ENCODE results near the gene MAP3K4. TPM values are rescaled to one million over a fixed set of nuclear protein-coding genes. Genes with fewer than 3 reads are reported as not detected.

Gene MAP3K4
- total and polyA plus RNA-seq, 4 experiments from 2014 or later = 5.7 to 90.1 (median 54.4) TPM

- POLR2A ChIA-PET (ENCODE audit: partially characterized antibody) = interaction anchor here (1.8 kb wide), 1 partner anchor 52 kb away, joined by 5 read pairs; no protein-coding TSS in a partner anchor
- peaks cover 10 to 31% (median 20%) of the 10 kb centered on the region in 4 donors for H3K4me1 Mint-ChIP-seq
These were observed 137.2 kb downstream of the MAP3K4 start for GRCh38 chr6:161128680-161129196.

GRCh38 chr6:161130541-161130940, 139.0 kb downstream of the MAP3K4 start:
- Mint-ChIP-seq H3K27me3 (no peaks in the 10 kb centered on the region), H3K36me3 (peaks cover 48 to 56% of the 10 kb centered on the region in 2 donors), H3K9me3 (peaks cover 0 to 10% (median under 1%) of the 10 kb centered on the region in 8 donors), H3K4me1 (peaks cover 10 to 21% (median 18%) of the 10 kb centered on the region in 4 donors), H3K4me3 (no peak overlapping the region), H3K27ac (peak overlapping the region in 6 of 7 donors; percentile 24 to 67 (median 47))
- no peak for DNase-seq
- Histone ChIP-seq H3K27me3 (ENCODE audit: insufficient read depth, low read length) (no peaks in the 10 kb centered on the region), H3K27ac (ENCODE audit: low read depth, low read length) (no peak overlapping the region), H3K4me3 (ENCODE audit: low read length in 2 of 2) (no peak overlapping the region), H3K36me3 (ENCODE audit: insufficient read depth, low read length) (no peaks in the 10 kb centered on the region), H3K4me1 (ENCODE audit: insufficient read depth, low read length) (peaks cover 5% of the 10 kb centered on the region), H3K9me3 (ENCODE audit: control insufficient read depth in 1 of 2, low read length in 2 of 2) (no peaks in the 10 kb centered on the region)
- ChIA-PET POLR2A (ENCODE audit: partially characterized antibody) (no interaction called here), CTCF (ENCODE audit: partially characterized antibody) (no interaction called here)
- intact Hi-C loops (cut with micrococcal nuclease) = no loop called here

More at GRCh38 chr6:161128680-161129196, 137.2 kb downstream of the MAP3K4 start:
- Mint-ChIP-seq H3K9me3 (peaks cover 0 to 20% (median 13%) of the 10 kb centered on the region in 8 donors), H3K27ac (peak overlapping the region; percentile 71 to 87 (median 82)), H3K27me3 (no peaks in the 10 kb centered on the region), H3K36me3 (peaks cover 58 to 70% of the 10 kb centered on the region in 2 donors), H3K4me3 (peak overlapping the region in 2 of 8 donors; percentile 7 to 52)
- no peaks in the 10 kb centered on the region for H3K36me3 ChIP-seq (ENCODE audit: insufficient read depth, low read length)
- DNase-seq = peak in 4 of 5 donors; percentile 9 to 50 (median 23)
- H3K27me3 ChIP-seq (ENCODE audit: insufficient read depth, low read length) = no peaks in the 10 kb centered on the region
- no peaks in the 10 kb centered on the region for H3K9me3 ChIP-seq (ENCODE audit: control insufficient read depth in 1 of 2, low read length in 2 of 2)
- intact Hi-C loops (cut with micrococcal nuclease) = no loop called here
- peak overlapping the region; percentile 21 for H3K27ac ChIP-seq (ENCODE audit: low read depth, low read length)
- no peak overlapping the region for H3K4me3 ChIP-seq (ENCODE audit: low read length in 2 of 2)
- peaks cover 5% of the 10 kb centered on the region for H3K4me1 ChIP-seq (ENCODE audit: insufficient read depth, low read length)
- CTCF ChIA-PET (ENCODE audit: partially characterized antibody) = interaction anchor here (1.4 to 2.5 kb wide), 2 partner anchors 18 to 242 kb away, joined by 4 to 6 read pairs; no protein-coding TSS in a partner anchor

- peaks cover 10 to 21% (median 18%) of the 10 kb centered on the region in 4 donors for H3K4me1 Mint-ChIP-seq
- peaks cover 0 to 6% (median 0%) of the 10 kb centered on the region in 8 donors for H3K9me3 Mint-ChIP-seq
- intact Hi-C loops (cut with micrococcal nuclease) = no loop called here
- ChIA-PET CTCF (ENCODE audit: partially characterized antibody) (no interaction called here), POLR2A (ENCODE audit: partially characterized antibody) (no interaction called here)
- peaks cover 5% of the 10 kb centered on the region for H3K4me1 ChIP-seq (ENCODE audit: insufficient read depth, low read length)
- H3K4me3 ChIP-seq (ENCODE audit: low read length in 2 of 2) = no peak overlapping the region
- H3K36me3 ChIP-seq (ENCODE audit: insufficient read depth, low read length) = no peaks in the 10 kb centered on the region
- peaks cover 45 to 51% of the 10 kb centered on the region in 2 donors for H3K36me3 Mint-ChIP-seq
- no peak for DNase-seq
- peak overlapping the region in 1 of 7 donors; percentile 46 for H3K27ac Mint-ChIP-seq
- no peak overlapping the region for H3K27ac ChIP-seq (ENCODE audit: low read depth, low read length)
- no peaks in the 10 kb centered on the region for H3K9me3 ChIP-seq (ENCODE audit: control insufficient read depth in 1 of 2, low read length in 2 of 2)
- no peaks in the 10 kb centered on the region for H3K27me3 Mint-ChIP-seq
- no peak overlapping the region for H3K4me3 Mint-ChIP-seq
- H3K27me3 ChIP-seq (ENCODE audit: insufficient read depth, low read length) = no peaks in the 10 kb centered on the region
These were observed 139.6 kb downstream of the MAP3K4 start for GRCh38 chr6:161130967-161131766.

GRCh38 chr6:161132384-161132783, 140.8 kb downstream of the MAP3K4 start:
- Mint-ChIP-seq H3K4me1 (peaks cover 9 to 18% (median 13%) of the 10 kb centered on the region in 4 donors), H3K27ac (peak overlapping the region in 2 of 7 donors; percentile 7 to 47), H3K4me3 (no peak overlapping the region), H3K36me3 (peaks cover 43 to 47% of the 10 kb centered on the region in 2 donors), H3K27me3 (no peaks in the 10 kb centered on the region), H3K9me3 (peaks cover 0 to 2% (median 0%) of the 10 kb centered on the region in 8 donors)
- H3K4me3 ChIP-seq (ENCODE audit: low read length in 2 of 2) = no peak overlapping the region
- DNase-seq = no peak
- H3K36me3 ChIP-seq (ENCODE audit: insufficient read depth, low read length) = no peaks in the 10 kb centered on the region
- H3K27ac ChIP-seq (ENCODE audit: low read depth, low read length) = no peak overlapping the region
- intact Hi-C loops (cut with micrococcal nuclease) = no loop called here
- peaks cover 5% of the 10 kb centered on the region for H3K4me1 ChIP-seq (ENCODE audit: insufficient read depth, low read length)
- H3K9me3 ChIP-seq (ENCODE audit: control insufficient read depth in 1 of 2, low read length in 2 of 2) = no peaks in the 10 kb centered on the region
- ChIA-PET CTCF (ENCODE audit: partially characterized antibody) (interaction anchor here (1.2 to 2.1 kb wide), 2 partner anchors 9 to 238 kb away, joined by 4 to 7 read pairs; no protein-coding TSS in a partner anchor), POLR2A (ENCODE audit: partially characterized antibody) (interaction anchor here (1.2 to 1.9 kb wide), 2 partner anchors 9 to 141 kb away, joined by 3 to 5 read pairs; partner anchors contain the start of gene MAP3K4)
- H3K27me3 ChIP-seq (ENCODE audit: insufficient read depth, low read length) = no peaks in the 10 kb centered on the region

DNA sequence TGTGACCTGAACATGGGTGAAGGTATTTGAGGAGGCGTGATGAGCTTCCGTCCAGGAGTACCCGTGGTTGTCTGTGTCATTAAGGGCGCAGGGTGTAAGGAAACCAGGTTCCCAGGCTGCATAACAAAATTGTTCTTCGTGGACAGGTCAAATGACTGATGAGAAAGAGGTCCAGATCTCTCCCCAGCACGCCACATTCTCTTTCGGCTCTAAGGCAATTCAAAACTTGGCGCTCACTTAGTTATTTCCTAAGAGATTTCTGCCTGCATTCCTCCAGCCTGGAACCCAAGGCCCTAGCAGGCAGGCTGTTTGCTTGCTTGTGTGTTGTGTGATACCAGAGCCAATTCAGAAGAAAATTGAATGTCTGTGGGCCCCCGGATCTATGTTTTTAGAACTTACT, 142.4 kb downstream of the MAP3K4 start:
- no peaks in the 10 kb centered on the region for H3K27me3 Mint-ChIP-seq
- no peaks in the 10 kb centered on the region for H3K4me1 ChIP-seq (ENCODE audit: insufficient read depth, low read length)
- intact Hi-C loops (cut with micrococcal nuclease) = no loop called here
- no peak for DNase-seq
- no peaks in the 10 kb centered on the region for H3K27me3 ChIP-seq (ENCODE audit: insufficient read depth, low read length)
- H3K9me3 Mint-ChIP-seq = peaks cover 0 to 2% (median 0%) of the 10 kb centered on the region in 8 donors
- H3K36me3 ChIP-seq (ENCODE audit: insufficient read depth, low read length) = no peaks in the 10 kb centered on the region
- POLR2A ChIA-PET (ENCODE audit: partially characterized antibody) = interaction anchor here (1.9 kb wide), 1 partner anchor 11 kb away, joined by 5 read pairs; no protein-coding TSS in a partner anchor
- H3K27ac ChIP-seq (ENCODE audit: low read depth, low read length) = no peak overlapping the region
- H3K4me3 ChIP-seq (ENCODE audit: low read length in 2 of 2) = no peak overlapping the region
- peaks cover 31 to 41% of the 10 kb centered on the region in 2 donors for H3K36me3 Mint-ChIP-seq
- CTCF ChIA-PET (ENCODE audit: partially characterized antibody) = interaction anchor here (0.5 to 2.1 kb wide), 3 partner anchors 140 to 239 kb away, joined by 3 to 7 read pairs (median 3); partner anchors contain the start of gene AGPAT4
- H3K9me3 ChIP-seq (ENCODE audit: control insufficient read depth in 1 of 2, low read length in 2 of 2) = no peaks in the 10 kb centered on the region
- no peak overlapping the region for H3K4me3 Mint-ChIP-seq
- H3K27ac Mint-ChIP-seq = peak overlapping the region in 2 of 7 donors; percentile 35 to 62
- peaks cover under 1 to 9% (median 2%) of the 10 kb centered on the region in 4 donors for H3K4me1 Mint-ChIP-seq

DNA sequence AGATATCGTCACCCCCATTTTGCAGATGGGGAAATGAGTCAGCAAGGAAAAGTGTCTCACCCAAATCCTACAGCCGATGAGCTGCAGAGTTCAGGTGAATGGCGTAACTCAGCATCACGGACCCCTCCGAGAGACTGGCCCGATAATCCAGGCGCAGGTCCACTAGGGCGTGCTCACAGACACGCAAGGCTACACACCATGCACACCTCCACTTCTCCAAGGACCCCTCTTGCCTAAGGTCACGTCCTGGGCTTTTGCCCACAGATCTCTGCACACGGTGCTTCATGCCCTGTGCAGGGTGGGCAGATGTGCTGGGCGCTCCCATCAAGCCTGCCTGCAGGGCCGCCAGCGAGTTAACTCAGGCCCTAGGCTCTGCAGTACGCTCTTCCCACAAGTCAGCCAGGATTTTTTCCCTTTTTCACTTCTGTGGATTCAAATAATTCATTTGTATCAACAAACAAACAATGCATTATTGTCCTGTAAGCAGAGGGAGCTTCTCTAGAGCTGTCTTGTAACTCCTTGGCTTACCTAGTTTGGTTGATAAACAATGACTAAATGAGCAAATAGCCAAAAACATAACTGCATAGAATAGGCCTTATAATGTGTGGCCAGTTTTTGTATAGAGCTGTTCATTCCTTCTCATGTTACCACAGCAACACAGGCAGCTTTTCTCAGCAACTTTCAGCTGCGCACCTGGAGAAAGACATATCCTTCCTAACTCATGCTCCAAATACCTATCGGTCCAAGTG, 143.2 kb downstream of the MAP3K4 start:
- peaks cover 0 to 2% (median 0%) of the 10 kb centered on the region in 4 donors for H3K4me1 Mint-ChIP-seq
- H3K36me3 Mint-ChIP-seq = peaks cover 24 to 36% of the 10 kb centered on the region in 2 donors
- intact Hi-C loops (cut with micrococcal nuclease) = no loop called here
- H3K27me3 Mint-ChIP-seq = no peaks in the 10 kb centered on the region
- Histone ChIP-seq H3K4me3 (ENCODE audit: low read length in 2 of 2) (no peak overlapping the region), H3K27me3 (ENCODE audit: insufficient read depth, low read length) (no peaks in the 10 kb centered on the region), H3K9me3 (ENCODE audit: control insufficient read depth in 1 of 2, low read length in 2 of 2) (no peaks in the 10 kb centered on the region), H3K4me1 (ENCODE audit: insufficient read depth, low read length) (no peaks in the 10 kb centered on the region), H3K27ac (ENCODE audit: low read depth, low read length) (no peak overlapping the region), H3K36me3 (ENCODE audit: insufficient read depth, low read length) (no peaks in the 10 kb centered on the region)
- ChIA-PET CTCF (ENCODE audit: partially characterized antibody) (no interaction called here), POLR2A (ENCODE audit: partially characterized antibody) (no interaction called here)
- H3K4me3 Mint-ChIP-seq = no peak overlapping the region
- peaks cover 0 to 2% (median 0%) of the 10 kb centered on the region in 8 donors for H3K9me3 Mint-ChIP-seq
- H3K27ac Mint-ChIP-seq = peak overlapping the region in 5 of 7 donors; percentile 43 to 82 (median 49)
- no peak for DNase-seq

Measured in CD4-positive, alpha-beta memory T cell (primary cell).